Mesenchymal stem cell (in vitro differentiated cells and primary cell): Measurements from ENCODE around the gene GNLY.

Experiments used
- DNase-seq: peaks from one replicate; pipeline ENCODE4 v3.0.0-alpha.2; 2013
- H2AFZ ChIP-seq: one replicate; pipeline ENCODE4 v1.6.1; 2013; ENCODE audit warnings: low read depth, mild to moderate bottlenecking, control low read depth, inconsistent platforms, low read length, moderate library complexity
- H2AK5ac ChIP-seq: 2 replicates; pipeline ENCODE4 v1.6.1; 2013; ENCODE audit warnings: low read length, moderate library complexity, mild to moderate bottlenecking, inconsistent platforms; ENCODE audit not compliant: severe bottlenecking
- H2BK120ac ChIP-seq: one replicate; pipeline ENCODE4 v1.6.1; 2013; ENCODE audit warnings: low read depth, mild to moderate bottlenecking, inconsistent platforms, low read length, moderate library complexity
- H2BK12ac ChIP-seq, 2 experiments: one replicate each; pipeline ENCODE4 v1.6.1; 2013; ENCODE audit warnings: inconsistent platforms in 2 of 2, low read length in 2 of 2, mild to moderate bottlenecking in 2 of 2, moderate library complexity in 2 of 2, control low read depth in 1 of 2
- H2BK15ac ChIP-seq: one replicate; pipeline ENCODE4 v1.6.1; 2013; ENCODE audit warnings: mild to moderate bottlenecking, low read depth, inconsistent platforms; ENCODE audit not compliant: poor library complexity, severe bottlenecking
- H2BK5ac ChIP-seq: 2 replicates; pipeline ENCODE4 v1.6.1; 2013; ENCODE audit warnings: low read depth, mild to moderate bottlenecking, low read length, control low read depth, inconsistent platforms; ENCODE audit not compliant: poor library complexity, severe bottlenecking
- H3K14ac ChIP-seq, 2 experiments: one replicate each; pipeline ENCODE4 v1.6.1; 2013; ENCODE audit warnings: inconsistent platforms in 2 of 2, low read length in 2 of 2, control low read depth in 1 of 2, mild to moderate bottlenecking in 1 of 2, moderate library complexity in 1 of 2
- H3K18ac ChIP-seq, 2 experiments: one replicate each; pipeline ENCODE4 v1.6.1; 2013; ENCODE audit warnings: inconsistent platforms in 2 of 2, low read length in 2 of 2, control low read depth in 1 of 2, low read depth in 1 of 2, mild to moderate bottlenecking in 1 of 2
- H3K23ac ChIP-seq, 2 experiments: one replicate each; pipeline ENCODE4 v1.6.1; 2013; ENCODE audit warnings: inconsistent platforms in 2 of 2, low read length in 2 of 2, mild to moderate bottlenecking in 2 of 2, moderate library complexity in 2 of 2, control low read depth in 1 of 2
- H3K27ac ChIP-seq: 2 replicates; pipeline ENCODE4 v1.5.1; 2013; ENCODE audit warnings: mild to moderate bottlenecking, moderate library complexity, low read length, control low read depth, inconsistent platforms; ENCODE audit not compliant: poor library complexity, severe bottlenecking
- H3K27me3 ChIP-seq, 2 experiments: 2 replicates each; pipeline versions ENCODE4 v1.6.1 to v1.7.0; 2013; ENCODE audit warnings: low read length in 2 of 2, mild to moderate bottlenecking in 2 of 2, moderate library complexity in 2 of 2, control low read depth in 1 of 2, inconsistent platforms in 1 of 2; ENCODE audit not compliant: control insufficient read depth in 1 of 2, insufficient read depth in 1 of 2
- H3K36me3 ChIP-seq, 2 experiments: 2 replicates each; pipeline versions ENCODE4 v1.6.1 to v1.7.0; 2013; ENCODE audit warnings: low read length in 2 of 2, control low read depth in 1 of 2, inconsistent platforms in 1 of 2, low read depth in 1 of 2, mild to moderate bottlenecking in 1 of 2; ENCODE audit not compliant: insufficient read depth in 2 of 2, control insufficient read depth in 1 of 2
- H3K4ac ChIP-seq, 2 experiments: one replicate each; pipeline ENCODE4 v1.6.1; 2013; ENCODE audit warnings: inconsistent platforms in 2 of 2, low read length in 2 of 2, mild to moderate bottlenecking in 2 of 2, moderate library complexity in 2 of 2, control low read depth in 1 of 2, low read depth in 1 of 2
- H3K4me1 ChIP-seq: 2 replicates; pipeline ENCODE4 v1.6.1; 2013; ENCODE audit warnings: low read depth, low read length, control low read depth; ENCODE audit not compliant: control insufficient read depth, insufficient read depth
- H3K4me2 ChIP-seq: 2 replicates; pipeline ENCODE4 v1.6.1; 2013; ENCODE audit warnings: low read length, mild to moderate bottlenecking, inconsistent platforms; ENCODE audit not compliant: poor library complexity, severe bottlenecking
- H3K4me3 ChIP-seq, 2 experiments: 2 replicates each; pipeline versions ENCODE4 v1.5.1 to v1.7.0; 2013; ENCODE audit warnings: low read length in 2 of 2, mild to moderate bottlenecking in 2 of 2, control low read depth in 1 of 2, low read depth in 1 of 2; ENCODE audit not compliant: insufficient read depth in 1 of 2
- H3K79me1 ChIP-seq: replicated peaks from 2 replicates; pipeline ENCODE4 v1.6.1; 2013; ENCODE audit warnings: mild to moderate bottlenecking, control low read depth, low read length, inconsistent platforms; ENCODE audit not compliant: poor library complexity, severe bottlenecking
- H3K9ac ChIP-seq: 2 replicates; pipeline ENCODE4 v1.7.0; 2013; ENCODE audit warnings: mild to moderate bottlenecking, low read length, moderate library complexity
- H3K9me3 ChIP-seq: 2 replicates; pipeline ENCODE4 v1.7.0; 2013; ENCODE audit warnings: mild to moderate bottlenecking, low read length; ENCODE audit not compliant: control insufficient read depth
- H4K8ac ChIP-seq: one replicate; pipeline ENCODE4 v1.6.1; 2013; ENCODE audit warnings: inconsistent platforms, mild to moderate bottlenecking, low read length, moderate library complexity
- H4K91ac ChIP-seq: one replicate; pipeline ENCODE4 v1.6.1; 2013; ENCODE audit warnings: mild to moderate bottlenecking, low read length, inconsistent platforms
- WGBS: methylation state at CpG from one replicate; pipeline ENCODE4 v1.1.7; 2013; ENCODE audit warnings: mixed read lengths; 5-methylcytosine and 5-hydroxymethylcytosine counted together

GNLY gene

DNA sequence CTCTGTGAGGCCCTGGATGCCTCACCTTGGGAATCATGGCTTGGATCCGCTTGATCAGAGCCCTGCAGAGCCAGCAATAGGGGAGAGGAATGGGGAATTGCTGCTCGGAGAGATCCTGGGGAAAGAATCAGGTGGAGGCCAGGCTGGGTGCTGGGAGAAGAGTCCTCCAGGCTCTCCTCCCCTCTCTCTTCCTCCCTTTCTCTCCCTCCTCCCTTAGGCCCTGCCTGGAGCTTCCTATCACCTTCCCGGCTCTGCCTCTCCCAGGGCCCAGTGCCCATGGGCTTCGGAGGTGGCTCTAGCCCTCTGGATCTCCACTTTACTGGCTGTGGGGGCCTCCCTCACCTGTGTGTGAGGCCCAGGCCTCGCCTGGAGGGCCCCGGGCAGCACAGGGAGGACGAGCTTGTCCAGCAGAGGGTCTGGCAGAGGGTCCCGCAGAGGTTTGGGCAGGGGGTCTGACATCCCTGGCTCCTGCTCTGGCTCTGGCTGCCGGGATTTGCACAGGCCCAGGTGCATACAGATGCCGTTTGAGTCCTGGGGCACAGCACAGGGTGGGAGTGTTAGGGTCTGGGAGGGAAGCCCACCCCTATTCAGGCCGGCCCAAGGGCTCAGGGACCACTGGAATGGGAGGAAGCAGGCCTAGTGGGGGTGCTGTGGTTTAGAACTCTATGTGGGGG, 28.8 kb upstream of the GNLY start:
- no peak overlapping the region for H3K4me3 ChIP-seq
- no peak overlapping the region for H2BK12ac ChIP-seq
- H3K14ac ChIP-seq: peak overlapping the region in 1 of 2 experiments; percentile 21
- peaks cover 0 to under 1% of the 10 kb centered on the region in 2 experiments for H3K27me3 ChIP-seq
- no peak overlapping the region for H3K27ac ChIP-seq
- H3K4ac ChIP-seq: no peak overlapping the region
- no peaks in the 10 kb centered on the region for H3K36me3 ChIP-seq
- H2BK120ac ChIP-seq: no peak overlapping the region
- H3K9me3 ChIP-seq: no peaks in the 10 kb centered on the region
- H3K79me1 ChIP-seq: no peaks in the 10 kb centered on the region
- H4K91ac ChIP-seq: no peak overlapping the region
- H3K4me2 ChIP-seq: no peak overlapping the region
- H2BK5ac ChIP-seq: no peak overlapping the region
- no peak for DNase-seq
- peaks cover 20% of the 10 kb centered on the region for H3K4me1 ChIP-seq
- no peak overlapping the region for H3K9ac ChIP-seq
- no peak overlapping the region for H2AFZ ChIP-seq
- 84% methylated on average over 10 of the region's 11 CpGs for WGBS
- no peak overlapping the region for H2AK5ac ChIP-seq
- H3K18ac ChIP-seq: no peak overlapping the region
- no peak overlapping the region for H2BK15ac ChIP-seq
- no peak overlapping the region for H3K23ac ChIP-seq
- no peak overlapping the region for H4K8ac ChIP-seq

DNA sequence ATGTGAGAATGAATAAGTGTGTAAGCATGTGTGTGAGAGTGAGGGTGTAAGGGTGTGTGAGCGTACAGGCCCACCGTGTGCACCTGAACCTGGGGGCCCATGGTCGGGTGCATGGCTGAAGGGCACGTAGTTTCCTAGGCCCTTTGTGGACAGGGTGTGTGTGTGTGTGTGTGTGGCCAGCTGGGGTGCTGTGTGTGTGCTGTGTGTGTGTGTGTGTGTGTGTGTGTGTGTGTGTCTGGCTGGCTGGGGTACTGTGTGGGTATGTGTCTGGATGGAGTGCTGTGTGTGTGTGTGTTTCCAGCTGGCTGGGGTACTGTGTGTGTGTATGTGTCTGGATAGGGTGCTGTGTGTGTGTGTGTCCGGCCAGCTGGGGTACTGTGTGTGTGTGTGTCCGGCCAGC, 28.1 kb upstream of the GNLY start:
- Histone ChIP-seq H3K27ac (no peak overlapping the region), H2BK12ac (no peak overlapping the region), H3K14ac (peak overlapping the region in 1 of 2 experiments; percentile 36), H3K36me3 (no peaks in the 10 kb centered on the region), H2BK120ac (no peak overlapping the region), H3K18ac (no peak overlapping the region), H3K9me3 (no peaks in the 10 kb centered on the region), H3K4ac (no peak overlapping the region), H3K4me2 (no peak overlapping the region), H2AK5ac (no peak overlapping the region), H3K27me3 (peaks cover 0 to 3% of the 10 kb centered on the region in 2 experiments), H3K23ac (no peak overlapping the region), H3K79me1 (no peaks in the 10 kb centered on the region), H2AFZ (no peak overlapping the region), H3K9ac (no peak overlapping the region), H4K91ac (peak overlapping the region; percentile 61), H4K8ac (no peak overlapping the region), H2BK15ac (no peak overlapping the region), H2BK5ac (no peak overlapping the region), H3K4me1 (peaks cover 17% of the 10 kb centered on the region), H3K4me3 (no peak overlapping the region)
- 95% methylated on average over 6 of the region's 6 CpGs for WGBS
- DNase-seq: no peak

DNA sequence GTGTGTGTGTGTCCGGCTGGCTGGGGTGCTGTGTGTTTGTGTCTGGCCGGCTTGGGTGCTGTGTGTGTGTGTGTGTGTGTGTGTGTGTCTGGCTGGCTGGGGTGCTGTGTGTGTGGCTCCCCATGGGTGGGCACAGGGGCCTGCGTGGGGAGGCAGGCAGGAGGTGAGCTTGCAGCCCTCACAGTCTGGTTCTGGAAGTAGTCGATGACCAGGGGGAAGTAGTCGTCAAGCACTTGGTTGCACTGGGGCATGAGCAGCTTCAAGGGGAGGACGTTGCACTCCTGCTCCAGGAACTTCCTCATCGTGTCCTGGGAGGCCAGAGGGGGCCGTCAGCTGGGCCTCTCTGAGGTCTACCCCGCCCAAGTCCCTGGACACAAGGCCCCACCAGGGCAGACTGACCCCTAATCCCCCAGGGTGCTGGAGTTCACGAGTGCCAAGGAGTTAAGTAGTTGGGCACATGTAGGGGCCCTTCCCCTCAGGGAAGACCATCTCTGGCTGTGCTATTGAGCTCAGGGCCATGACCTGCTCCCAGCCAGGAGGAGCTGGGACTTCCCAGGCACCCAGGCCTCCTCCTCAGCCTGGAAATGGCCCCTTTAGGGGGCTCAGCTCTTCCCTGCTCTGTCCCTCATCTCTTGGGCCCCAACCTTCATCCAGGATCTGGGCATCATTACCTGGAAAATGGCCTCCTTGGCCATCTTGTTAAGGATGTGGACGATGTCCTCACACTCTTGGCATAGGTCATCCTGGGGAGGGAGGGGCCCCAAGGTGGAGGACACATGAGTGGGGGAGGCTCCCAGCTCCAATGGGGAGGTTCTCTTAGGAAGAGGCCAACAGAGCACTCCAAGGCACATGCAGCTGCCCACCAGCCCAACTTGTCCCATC, 27.5 kb upstream of the GNLY start:
- no peak overlapping the region for H2AFZ ChIP-seq
- 71% methylated on average over 10 of the region's 11 CpGs for WGBS
- peaks cover 15% of the 10 kb centered on the region for H3K4me1 ChIP-seq
- DNase-seq: no peak
- H4K91ac ChIP-seq: no peak overlapping the region
- no peak overlapping the region for H3K4ac ChIP-seq
- H3K23ac ChIP-seq: no peak overlapping the region
- H2AK5ac ChIP-seq: no peak overlapping the region
- H3K36me3 ChIP-seq: no peaks in the 10 kb centered on the region
- H3K27ac ChIP-seq: no peak overlapping the region
- H2BK120ac ChIP-seq: no peak overlapping the region
- no peak overlapping the region for H2BK12ac ChIP-seq
- H3K18ac ChIP-seq: no peak overlapping the region
- H3K4me3 ChIP-seq: no peak overlapping the region
- no peak overlapping the region for H4K8ac ChIP-seq
- no peaks in the 10 kb centered on the region for H3K9me3 ChIP-seq
- no peak overlapping the region for H2BK15ac ChIP-seq
- H3K79me1 ChIP-seq: no peaks in the 10 kb centered on the region
- H3K4me2 ChIP-seq: no peak overlapping the region
- no peak overlapping the region for H2BK5ac ChIP-seq
- peak overlapping the region in 1 of 2 experiments; percentile 36 for H3K14ac ChIP-seq
- peaks cover 0 to 3% of the 10 kb centered on the region in 2 experiments for H3K27me3 ChIP-seq
- H3K9ac ChIP-seq: no peak overlapping the region

DNA sequence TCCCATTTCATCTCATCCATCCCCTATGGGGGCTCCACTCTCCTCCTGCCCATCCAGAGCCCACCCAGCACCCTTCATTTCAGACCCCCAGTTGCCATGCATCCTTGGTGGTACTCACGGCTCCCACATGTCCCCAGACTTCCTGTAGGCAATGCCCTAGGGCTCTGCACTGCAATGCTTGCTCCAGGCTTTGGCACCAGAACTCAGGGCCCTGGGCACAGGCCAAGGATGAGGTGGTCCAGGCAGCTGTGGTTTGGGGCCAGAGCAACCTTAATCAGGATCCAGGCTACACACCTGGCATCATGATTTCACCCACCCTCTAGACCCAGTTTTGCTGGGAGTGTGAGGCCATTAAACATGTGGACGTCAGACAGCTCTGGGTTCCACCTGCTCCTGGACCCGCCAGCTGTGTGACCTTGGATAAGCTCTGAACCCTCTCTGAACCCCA, 26.6 kb upstream of the GNLY start:
- no peak for DNase-seq
- Histone ChIP-seq H4K8ac (no peak overlapping the region), H3K27me3 (peaks cover 0 to 3% of the 10 kb centered on the region in 2 experiments), H2BK15ac (no peak overlapping the region), H2AK5ac (no peak overlapping the region), H3K79me1 (no peaks in the 10 kb centered on the region), H4K91ac (no peak overlapping the region), H3K4me3 (no peak overlapping the region), H3K9ac (no peak overlapping the region), H3K4me2 (no peak overlapping the region), H2BK5ac (no peak overlapping the region), H3K27ac (no peak overlapping the region), H3K4me1 (peaks cover 11% of the 10 kb centered on the region), H3K4ac (no peak overlapping the region), H2BK12ac (no peak overlapping the region), H2AFZ (no peak overlapping the region), H3K36me3 (no peaks in the 10 kb centered on the region), H3K18ac (no peak overlapping the region), H3K23ac (no peak overlapping the region), H3K9me3 (no peaks in the 10 kb centered on the region), H2BK120ac (no peak overlapping the region), H3K14ac (no peak overlapping the region)
- 83% methylated on average over 3 of the region's 3 CpGs for WGBS
